Activated CD4-positive, alpha-beta T cell treated with anti-CD3 and anti-CD28 coated beads, Interleukin-2, amount 50 U/mL, for 4 hours (primary cell): ENCODE measurements around the gene DNAAF6.
"Not testable (repeated sequence)": the region's sequence is repeated elsewhere in the genome, so short reads cannot be mapped to it uniquely, and the experiment has no call there.

Source experiments
- DNase-seq, 2 experiments: peaks; one replicate each; pipeline ENCODE4 v3.0.0-alpha.2; 2020

DNAAF6 gene

GRCh38 chrX:107205770-107206696 lies at the start of gene DNAAF6, which contains the start of gene NUP62CL:
DNAAF6 (plus strand) TSS chrX:107206611; CDS start chrX:107212876, 6,265 bp downstream.
NUP62CL (minus strand) TSS chrX:107206433; CDS start chrX:107175146, 31,287 bp downstream.
- peak; percentile 55 to 58 for DNase-seq

GRCh38 chrX:107157618-107158017 lies 48.8 kb upstream of the DNAAF6 start:
- DNase-seq, result not testable (repeated sequence)

GRCh38 chrX:107167163-107167921 lies 39.1 kb upstream of the DNAAF6 start:
- no peak for DNase-seq

GRCh38 chrX:107168257-107168656 lies 38.2 kb upstream of the DNAAF6 start:
- no peak for DNase-seq

GRCh38 chrX:107168712-107169111 lies 37.7 kb upstream of the DNAAF6 start:
- no peak for DNase-seq

GRCh38 chrX:107171369-107172102 lies 34.9 kb upstream of the DNAAF6 start:
- no peak for DNase-seq

- DNase-seq, result no peak
Measured at GRCh38 chrX:107197319-107197718, 9.1 kb upstream of the DNAAF6 start.

- DNase-seq, result not testable (repeated sequence)
Measured at GRCh38 chrX:107198074-107198473, 8.3 kb upstream of the DNAAF6 start.

GRCh38 chrX:107199491-107199890 lies 6.9 kb upstream of the DNAAF6 start:
- no peak for DNase-seq

GRCh38 chrX:107204068-107204605 lies 2.3 kb upstream of the DNAAF6 start:
- DNase-seq, result no peak

GRCh38 chrX:107206697-107207065 lies 270 bp downstream of the DNAAF6 start:
- DNase-seq, result no peak

GRCh38 chrX:107207089-107207488 lies 678 bp downstream of the DNAAF6 start:
- DNase-seq, result no peak

GRCh38 chrX:107207943-107208342 lies 1.5 kb downstream of the DNAAF6 start:
- DNase-seq, result no peak

GRCh38 chrX:107213477-107213876 lies 7.1 kb downstream of the DNAAF6 start:
- no peak for DNase-seq

GRCh38 chrX:107226757-107227156 lies 20.3 kb downstream of the DNAAF6 start:
- DNase-seq, result no peak

GRCh38 chrX:107227780-107228485 lies 21.5 kb downstream of the DNAAF6 start:
- no peak for DNase-seq

- DNase-seq, result no peak
Measured at GRCh38 chrX:107228486-107228819, 22.0 kb downstream of the DNAAF6 start.

- DNase-seq, result no peak
Measured at GRCh38 chrX:107272431-107272921, 66.1 kb downstream of the DNAAF6 start.

GRCh38 chrX:107273795-107274194 lies 67.4 kb downstream of the DNAAF6 start:
- no peak for DNase-seq

- DNase-seq, result no peak
Measured at GRCh38 chrX:107288676-107289075, 82.3 kb downstream of the DNAAF6 start.

GRCh38 chrX:107290019-107290418 lies 83.6 kb downstream of the DNAAF6 start:
- no peak for DNase-seq

GRCh38 chrX:107293056-107293455 lies 86.6 kb downstream of the DNAAF6 start:
- no peak for DNase-seq
